K562 (cell line): ENCODE results near the gene ASCC1. TPM values are rescaled to one million over a fixed set of nuclear protein-coding genes. Genes with fewer than 3 reads are reported as not detected.
A peak's percentile ranks its signal among the peaks of the same experiment; 100 is the strongest.

ENCODE experiments used
- CREM ChIP-seq: IDR thresholded peaks from 2 replicates; pipeline ENCODE4 v1.6.1; 2014; ENCODE audit warnings: antibody characterized with exemption, low read depth
- DIDO1 ChIP-seq: fragments of 450-650 bp; IDR thresholded peaks from 2 replicates; pipeline ENCODE4 v1.6.1; 2016; ENCODE audit warnings: low read depth, missing biosample characterization, missing genetic modification characterization
- DNMT1 ChIP-seq: fragments of 450-650 bp; IDR thresholded peaks from 2 replicates; pipeline ENCODE4 v1.6.1; 2016; ENCODE audit warnings: antibody characterized with exemption, mild to moderate bottlenecking
- GATAD2A ChIP-seq: fragments of 450-650 bp; IDR thresholded peaks from 2 replicates; pipeline ENCODE4 v1.6.1; 2017
- IRF2 ChIP-seq: sonication (generic); formaldehyde crosslinking; IDR thresholded peaks from 2 replicates; pipeline ENCODE4 v1.8.1; 2022; ENCODE audit warnings: mild to moderate bottlenecking, missing genetic modification reagents
- KAT7 ChIP-seq: sonication (generic); formaldehyde crosslinking; IDR thresholded peaks from 2 replicates; pipeline ENCODE4 v1.8.0; 2022; ENCODE audit warnings: missing genetic modification reagents, mild to moderate bottlenecking, borderline replicate concordance
- MBD2 ChIP-seq: sonication (generic); IDR thresholded peaks from 2 replicates; pipeline ENCODE4 v1.6.1; 2016; ENCODE audit warnings: low read depth, borderline replicate concordance
- MEF2A ChIP-seq: IDR thresholded peaks from 2 replicates; pipeline ENCODE4 v1.6.1; 2011; ENCODE audit warnings: low read depth, mild to moderate bottlenecking, low read length, moderate library complexity; ENCODE audit not compliant: control insufficient read depth
- POU5F1 ChIP-seq: fragments of 150-350 bp; IDR thresholded peaks from 2 replicates; pipeline ENCODE4 v1.6.1; 2014; ENCODE audit warnings: borderline replicate concordance, low read length, low read depth, mild to moderate bottlenecking; ENCODE audit not compliant: partially characterized antibody
- SMAD2 ChIP-seq: fragments of 150-350 bp; IDR thresholded peaks from 2 replicates; pipeline ENCODE4 v1.6.1; 2014; ENCODE audit warnings: low read depth, mild to moderate bottlenecking, low read length
- SRSF7 ChIP-seq: fragments of 200-400 bp; formaldehyde crosslinking; optimal IDR thresholded peaks from 2 replicates; pipeline ENCODE3; 2017; ENCODE audit warnings: mild to moderate bottlenecking, low read depth, low read length
- polyA plus RNA-seq, 8 experiments: library from polyadenylated mRNA; depleted of rRNA in 4 of 8; stranded (reverse) in 5 of 8; unstranded in 3 of 8; fragments of >200 nt; fragmentation: Nextera tagmentation in 2 of 8; fragmentation: Illumina TruSeq in 1 of 8; extraction: Ambion mirVana in 2 of 8; extraction: Trizol in 1 of 8; gene quantifications; 2 replicates each; pipeline versions ENCODE4 v1.2.1 to v1.2.3, GENCODE V29; 2011 to 2014; ENCODE audit warnings: inconsistent platforms in 1 of 8, missing spikeins in 1 of 8
- total RNA-seq, 7 experiments: library from RNA; depleted of rRNA in 6 of 7; stranded (reverse); fragments of >200 nt in 6 of 7; fragmentation: Illumina TruSeq in 2 of 7; extraction: Trizol in 2 of 7; gene quantifications; 2 replicates each; pipeline versions ENCODE4 v1.2.1 to v1.2.3, GENCODE V29; 2011 to 2021; ENCODE audit warnings: low replicate concordance in 1 of 7
- TF ChIP-seq, protein P1 (sequence below): fragments of 450-650 bp; formaldehyde crosslinking; IDR thresholded peaks from 2 replicates; pipeline ENCODE4 v1.4.0; 2020; ENCODE audit warnings: mild to moderate bottlenecking, mixed read lengths
- TF ChIP-seq, protein P2 (sequence below): fragments of 450-650 bp; formaldehyde crosslinking; IDR thresholded peaks from 2 replicates; pipeline ENCODE4 v1.4.0; 2022; ENCODE audit warnings: mild to moderate bottlenecking, moderate library complexity
- TF ChIP-seq, protein P3 (sequence below): fragments of 450-650 bp; IDR thresholded peaks from 2 replicates; pipeline ENCODE4 v1.6.1; 2018; ENCODE audit not compliant: partially characterized antibody
- TF ChIP-seq, protein P4 (sequence below): fragments of 250-450 bp; sonication (Bioruptor Pico); IDR thresholded peaks from 2 replicates; pipeline ENCODE4 v1.5.0; 2020; ENCODE audit warnings: mild to moderate bottlenecking
- TF ChIP-seq, protein P5 (sequence below): fragments of 450-650 bp; formaldehyde crosslinking; IDR thresholded peaks from 2 replicates; pipeline ENCODE4 v1.4.0; 2020; ENCODE audit warnings: mild to moderate bottlenecking, moderate library complexity
- TF ChIP-seq, protein P6 (sequence below): sonication (generic); formaldehyde crosslinking; IDR thresholded peaks from 2 replicates; pipeline ENCODE4 v1.8.0; 2022; ENCODE audit warnings: missing genetic modification reagents, mild to moderate bottlenecking, moderate library complexity, borderline replicate concordance

ASCC1 gene
- total and polyA plus RNA-seq, 9 of the 15 experiments (the other 6 are each of a cell fraction or from before 2014, with no cell fraction given) = 31.7 to 73.3 (median 52.8) TPM

DNA sequence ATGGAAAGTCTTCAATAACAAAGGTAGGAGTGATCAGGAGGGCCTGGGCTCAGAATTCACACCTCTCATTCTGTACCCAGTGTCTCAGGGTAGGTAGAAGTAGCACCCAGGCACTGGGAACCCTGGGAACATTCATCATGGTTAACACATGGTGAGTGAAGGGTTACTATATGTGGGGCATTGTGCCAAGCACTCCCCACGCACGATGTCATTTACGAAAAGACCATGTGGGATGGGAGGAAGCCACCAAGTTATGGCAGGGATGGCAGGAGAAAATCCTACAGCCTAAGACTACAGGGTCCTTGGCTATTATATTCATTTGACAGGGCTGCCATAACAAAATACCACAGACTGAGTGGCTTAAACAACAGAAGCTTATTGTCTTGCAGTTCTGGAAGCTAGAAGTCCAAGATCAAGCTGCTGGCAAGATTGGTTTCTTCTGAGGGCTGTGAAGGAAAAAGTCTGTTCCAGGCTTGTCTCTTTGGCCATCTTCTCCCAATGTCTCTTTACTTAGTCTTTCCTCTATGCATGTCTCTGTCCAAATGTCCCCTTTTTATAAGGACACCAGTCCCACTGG lies 30.0 kb upstream of the ASCC1 start (continued):
- TF ChIP-seq, protein P1, sequence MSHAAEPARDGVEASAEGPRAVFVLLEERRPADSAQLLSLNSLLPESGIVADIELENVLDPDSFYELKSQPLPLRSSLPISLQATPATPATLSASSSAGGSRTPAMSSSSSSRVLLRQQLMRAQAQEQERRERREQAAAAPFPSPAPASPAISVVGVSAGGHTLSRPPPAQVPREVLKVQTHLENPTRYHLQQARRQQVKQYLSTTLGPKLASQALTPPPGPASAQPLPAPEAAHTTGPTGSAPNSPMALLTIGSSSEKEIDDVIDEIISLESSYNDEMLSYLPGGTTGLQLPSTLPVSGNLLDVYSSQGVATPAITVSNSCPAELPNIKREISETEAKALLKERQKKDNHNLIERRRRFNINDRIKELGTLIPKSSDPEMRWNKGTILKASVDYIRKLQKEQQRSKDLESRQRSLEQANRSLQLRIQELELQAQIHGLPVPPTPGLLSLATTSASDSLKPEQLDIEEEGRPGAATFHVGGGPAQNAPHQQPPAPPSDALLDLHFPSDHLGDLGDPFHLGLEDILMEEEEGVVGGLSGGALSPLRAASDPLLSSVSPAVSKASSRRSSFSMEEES (CRISPR knock-in tag) = no peak
- TF ChIP-seq POU5F1 = no peak
- TF ChIP-seq SMAD2 = no peak
- TF ChIP-seq, protein P2, sequence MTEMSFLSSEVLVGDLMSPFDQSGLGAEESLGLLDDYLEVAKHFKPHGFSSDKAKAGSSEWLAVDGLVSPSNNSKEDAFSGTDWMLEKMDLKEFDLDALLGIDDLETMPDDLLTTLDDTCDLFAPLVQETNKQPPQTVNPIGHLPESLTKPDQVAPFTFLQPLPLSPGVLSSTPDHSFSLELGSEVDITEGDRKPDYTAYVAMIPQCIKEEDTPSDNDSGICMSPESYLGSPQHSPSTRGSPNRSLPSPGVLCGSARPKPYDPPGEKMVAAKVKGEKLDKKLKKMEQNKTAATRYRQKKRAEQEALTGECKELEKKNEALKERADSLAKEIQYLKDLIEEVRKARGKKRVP (CRISPR knock-in tag) = 0 out of 2 replicates have a peak, but pooled peaks have one; percentile 13
- no peak for TF ChIP-seq SRSF7
- TF ChIP-seq MBD2 = no peak
- TF ChIP-seq, protein P3, sequence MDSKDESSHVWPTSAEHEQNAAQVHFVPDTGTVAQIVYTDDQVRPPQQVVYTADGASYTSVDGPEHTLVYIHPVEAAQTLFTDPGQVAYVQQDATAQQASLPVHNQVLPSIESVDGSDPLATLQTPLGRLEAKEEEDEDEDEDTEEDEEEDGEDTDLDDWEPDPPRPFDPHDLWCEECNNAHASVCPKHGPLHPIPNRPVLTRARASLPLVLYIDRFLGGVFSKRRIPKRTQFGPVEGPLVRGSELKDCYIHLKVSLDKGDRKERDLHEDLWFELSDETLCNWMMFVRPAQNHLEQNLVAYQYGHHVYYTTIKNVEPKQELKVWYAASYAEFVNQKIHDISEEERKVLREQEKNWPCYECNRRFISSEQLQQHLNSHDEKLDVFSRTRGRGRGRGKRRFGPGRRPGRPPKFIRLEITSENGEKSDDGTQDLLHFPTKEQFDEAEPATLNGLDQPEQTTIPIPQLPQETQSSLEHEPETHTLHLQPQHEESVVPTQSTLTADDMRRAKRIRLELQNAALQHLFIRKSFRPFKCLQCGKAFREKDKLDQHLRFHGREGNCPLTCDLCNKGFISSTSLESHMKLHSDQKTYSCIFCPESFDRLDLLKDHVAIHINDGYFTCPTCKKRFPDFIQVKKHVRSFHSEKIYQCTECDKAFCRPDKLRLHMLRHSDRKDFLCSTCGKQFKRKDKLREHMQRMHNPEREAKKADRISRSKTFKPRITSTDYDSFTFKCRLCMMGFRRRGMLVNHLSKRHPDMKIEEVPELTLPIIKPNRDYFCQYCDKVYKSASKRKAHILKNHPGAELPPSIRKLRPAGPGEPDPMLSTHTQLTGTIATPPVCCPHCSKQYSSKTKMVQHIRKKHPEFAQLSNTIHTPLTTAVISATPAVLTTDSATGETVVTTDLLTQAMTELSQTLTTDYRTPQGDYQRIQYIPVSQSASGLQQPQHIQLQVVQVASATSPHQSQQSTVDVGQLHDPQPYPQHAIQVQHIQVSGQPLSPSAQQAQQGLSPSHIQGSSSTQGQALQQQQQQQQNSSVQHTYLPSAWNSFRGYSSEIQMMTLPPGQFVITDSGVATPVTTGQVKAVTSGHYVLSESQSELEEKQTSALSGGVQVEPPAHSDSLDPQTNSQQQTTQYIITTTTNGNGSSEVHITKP = peak; percentile 74
- TF ChIP-seq, protein P4, sequence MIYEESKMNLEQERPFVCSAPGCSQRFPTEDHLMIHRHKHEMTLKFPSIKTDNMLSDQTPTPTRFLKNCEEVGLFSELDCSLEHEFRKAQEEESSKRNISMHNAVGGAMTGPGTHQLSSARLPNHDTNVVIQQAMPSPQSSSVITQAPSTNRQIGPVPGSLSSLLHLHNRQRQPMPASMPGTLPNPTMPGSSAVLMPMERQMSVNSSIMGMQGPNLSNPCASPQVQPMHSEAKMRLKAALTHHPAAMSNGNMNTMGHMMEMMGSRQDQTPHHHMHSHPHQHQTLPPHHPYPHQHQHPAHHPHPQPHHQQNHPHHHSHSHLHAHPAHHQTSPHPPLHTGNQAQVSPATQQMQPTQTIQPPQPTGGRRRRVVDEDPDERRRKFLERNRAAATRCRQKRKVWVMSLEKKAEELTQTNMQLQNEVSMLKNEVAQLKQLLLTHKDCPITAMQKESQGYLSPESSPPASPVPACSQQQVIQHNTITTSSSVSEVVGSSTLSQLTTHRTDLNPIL (CRISPR knock-in tag) = no peak
- TF ChIP-seq GATAD2A = no peak
- TF ChIP-seq CREM = no peak
- no peak for TF ChIP-seq IRF2 (CRISPR knock-in tag)
- no peak for TF ChIP-seq DIDO1 (tag)
- TF ChIP-seq, protein P5, sequence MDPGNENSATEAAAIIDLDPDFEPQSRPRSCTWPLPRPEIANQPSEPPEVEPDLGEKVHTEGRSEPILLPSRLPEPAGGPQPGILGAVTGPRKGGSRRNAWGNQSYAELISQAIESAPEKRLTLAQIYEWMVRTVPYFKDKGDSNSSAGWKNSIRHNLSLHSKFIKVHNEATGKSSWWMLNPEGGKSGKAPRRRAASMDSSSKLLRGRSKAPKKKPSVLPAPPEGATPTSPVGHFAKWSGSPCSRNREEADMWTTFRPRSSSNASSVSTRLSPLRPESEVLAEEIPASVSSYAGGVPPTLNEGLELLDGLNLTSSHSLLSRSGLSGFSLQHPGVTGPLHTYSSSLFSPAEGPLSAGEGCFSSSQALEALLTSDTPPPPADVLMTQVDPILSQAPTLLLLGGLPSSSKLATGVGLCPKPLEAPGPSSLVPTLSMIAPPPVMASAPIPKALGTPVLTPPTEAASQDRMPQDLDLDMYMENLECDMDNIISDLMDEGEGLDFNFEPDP (CRISPR knock-in tag) = no peak
- TF ChIP-seq KAT7 = peak; percentile 79; the same call in 1 of the 2 replicates
- TF ChIP-seq MEF2A = no peak
- TF ChIP-seq, protein P6, sequence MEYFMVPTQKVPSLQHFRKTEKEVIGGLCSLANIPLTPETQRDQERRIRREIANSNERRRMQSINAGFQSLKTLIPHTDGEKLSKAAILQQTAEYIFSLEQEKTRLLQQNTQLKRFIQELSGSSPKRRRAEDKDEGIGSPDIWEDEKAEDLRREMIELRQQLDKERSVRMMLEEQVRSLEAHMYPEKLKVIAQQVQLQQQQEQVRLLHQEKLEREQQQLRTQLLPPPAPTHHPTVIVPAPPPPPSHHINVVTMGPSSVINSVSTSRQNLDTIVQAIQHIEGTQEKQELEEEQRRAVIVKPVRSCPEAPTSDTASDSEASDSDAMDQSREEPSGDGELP (CRISPR knock-in tag) = no peak
- no peak for TF ChIP-seq DNMT1
